Measurements from ENCODE around the gene IL3RA. TPM values are rescaled to one million over a fixed set of nuclear protein-coding genes. Genes with fewer than 3 reads are reported as not detected.

Gene IL3RA
- total and polyA plus RNA-seq, 2 of the 8 experiments (the other 6 are each of a cell fraction or from before 2014, with no cell fraction given), result 0.11 TPM; not detected in 1

- Histone ChIP-seq H3K4me1 (replicated peaks in 1 of 4; ENCODE audit: control insufficient read depth in 3 of 4, insufficient read depth in 4 of 4, low read length in 3 of 4) (no peaks in the 10 kb centered on the region), H3K14ac (ENCODE audit: insufficient read length) (no peak overlapping the region), H3K18ac (ENCODE audit: extremely low read depth, low read length) (no peak overlapping the region), H2BK12ac (ENCODE audit: low read depth, low read length) (no peak overlapping the region), H3K79me1 (ENCODE audit: low read depth, low read length) (no peaks in the 10 kb centered on the region), H3K4me3 (ENCODE audit: extremely low read depth in 1 of 4, insufficient read depth in 2 of 4, low read depth in 3 of 4, low read length in 4 of 4) (no peak overlapping the region), H3K9ac (replicated peaks in 1 of 4; ENCODE audit: extremely low read depth in 1 of 4, low read depth in 3 of 4, low read length in 3 of 4) (no peak overlapping the region), H3K56ac (replicated peaks; ENCODE audit: insufficient read length, low read depth, low read length) (no peak overlapping the region), H3K23ac (ENCODE audit: insufficient read length) (no peak overlapping the region), H3K23me2 (ENCODE audit: low read depth, low read length) (no peaks in the 10 kb centered on the region), H4K91ac (replicated peaks; ENCODE audit: insufficient read length, low read length) (no peak overlapping the region), H2BK120ac (replicated peaks; ENCODE audit: low read depth, low read length) (no peak overlapping the region), H4K8ac (ENCODE audit: extremely low read depth, insufficient read depth, low read length) (no peak overlapping the region), H2BK20ac (ENCODE audit: low read length) (no peak overlapping the region), H3K4ac (replicated peaks; ENCODE audit: insufficient read length, low read depth, low read length) (no peak overlapping the region), H3K4me2 (ENCODE audit: insufficient read depth in 1 of 2, low read depth in 2 of 2, low read length in 2 of 2) (no peak overlapping the region), H2BK15ac (ENCODE audit: low read length) (no peak overlapping the region), H2AK5ac (ENCODE audit: low read depth, low read length) (no peak overlapping the region), H3K9me3 (ENCODE audit: insufficient read depth in 2 of 2, low read depth in 1 of 2, low read length in 1 of 2) (peaks cover 4 to 7% of the 10 kb centered on the region in 2 experiments; a peak in 2 of 4 replicates), H4K5ac (ENCODE audit: insufficient read length, low read depth, low read length) (no peak overlapping the region), H2AFZ (ENCODE audit: low read length) (no peak overlapping the region), H3K79me2 (ENCODE audit: control insufficient read depth in 1 of 2, insufficient read depth in 2 of 2, low read length in 2 of 2) (no peaks in the 10 kb centered on the region), H3K27ac (ENCODE audit: low read depth, low read length) (no peak overlapping the region), H2BK5ac (ENCODE audit: low read depth, low read length) (no peak overlapping the region), H4K20me1 (replicated peaks in 1 of 2; ENCODE audit: control insufficient read depth in 1 of 2, insufficient read depth in 2 of 2, low read length in 2 of 2) (no peaks in the 10 kb centered on the region), H3K36me3 (ENCODE audit: control insufficient read depth in 2 of 4, insufficient read depth in 4 of 4, low read length in 3 of 4) (peaks cover 0 to 3% (median 0%) of the 10 kb centered on the region in 4 experiments; a peak in 1 of 8 replicates), H3K27me3 (replicated peaks in 1 of 4; ENCODE audit: control insufficient read depth in 3 of 4, extremely low read depth in 1 of 4, insufficient read depth in 3 of 4, low read length in 3 of 4) (no peaks in the 10 kb centered on the region)
- ChIA-PET CTCF (ENCODE audit: partially characterized antibody) (no interaction called here), POLR2A (ENCODE audit: partially characterized antibody) (no interaction called here)
- DNase-seq (ENCODE audit: low read depth in 1 of 2, low spot score in 2 of 2) (no peak), FAIRE-seq (no peak)
- 93% methylated on average over 4 of the region's 8 CpGs; no CpG with 5 or more reads in 1 of the 2 experiments for WGBS, 2 experiments (ENCODE audit: extremely low coverage in 1 of 2, insufficient coverage in 1 of 2, insufficient read length in 1 of 2, insufficient replicate concordance in 2 of 2, low coverage in 1 of 2, low lambda C conversion rate in 2 of 2, missing lambda C conversion rate in 1 of 2)
- TF ChIP-seq SIRT6 (IDR thresholded peaks at IDR 0.05; ENCODE audit: low read length), result no peak
- TF ChIP-seq NANOG (IDR thresholded peaks at IDR 0.05; ENCODE audit: insufficient read depth, low read depth, low read length, poor library complexity, severe bottlenecking), result no peak
- no peak for TF ChIP-seq EZH2 (IDR thresholded peaks at IDR 0.05; ENCODE audit: low read depth, low read length, severe bottlenecking)
- TF ChIP-seq JUND (IDR thresholded peaks at IDR 0.05; ENCODE audit: low read length), result no peak
- TF ChIP-seq SP2 (IDR thresholded peaks at IDR 0.05; ENCODE audit: low read length), result no peak
- TF ChIP-seq E2F6 (IDR thresholded peaks at IDR 0.05), result no peak
- TF ChIP-seq, protein P1, sequence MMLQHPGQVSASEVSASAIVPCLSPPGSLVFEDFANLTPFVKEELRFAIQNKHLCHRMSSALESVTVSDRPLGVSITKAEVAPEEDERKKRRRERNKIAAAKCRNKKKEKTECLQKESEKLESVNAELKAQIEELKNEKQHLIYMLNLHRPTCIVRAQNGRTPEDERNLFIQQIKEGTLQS (IDR thresholded peaks at IDR 0.05; ENCODE audit: insufficient read depth, low read depth, low read length), result no peak
- no peak for TF ChIP-seq POLR2A (IDR thresholded peaks at IDR 0.05; ENCODE audit: control extremely low read depth in 1 of 2, low read depth in 2 of 2, low read length in 2 of 2)
- no peak for TF ChIP-seq POU5F1 (IDR thresholded peaks at IDR 0.05; ENCODE audit: low read depth, low read length)
- TF ChIP-seq SP1 (IDR thresholded peaks at IDR 0.05; ENCODE audit: low read depth, low read length), result no peak
- TF ChIP-seq CTCF (IDR thresholded peaks at IDR 0.05; ENCODE audit: control extremely low read depth in 1 of 3, insufficient read depth in 1 of 3, low read depth in 1 of 3, low read length in 3 of 3), result no peak
Measured at GRCh38 chrX:1308476-1308875, 28.1 kb upstream of the IL3RA start.

All from H1 (cell line).